Mammary epithelial cell (primary cell): ENCODE results near the gene PML.

Experiments used
- CTCF ChIP-seq, 2 donors: IDR thresholded peaks in 1 of 2; conservative IDR thresholded peaks in 1 of 2; 2 replicates each; pipeline ENCODE4 v1.5.1; 2011 to 2012; ENCODE audit warnings: inconsistent platforms in 2 of 2, low read length in 2 of 2, mild to moderate bottlenecking in 2 of 2, control low read depth in 1 of 2, low read depth in 1 of 2; ENCODE audit not compliant: insufficient read depth in 1 of 2; ENCODE audit errors: extremely low read depth in 1 of 2
- EZH2 ChIP-seq: IDR thresholded peaks from 2 replicates; pipeline ENCODE4 v1.6.1; 2012; ENCODE audit warnings: low read length, inconsistent platforms, borderline replicate concordance

GRCh38 chr15:74027688-74028087 is 33.2 kb downstream of the PML start:
- no peak for TF ChIP-seq CTCF (conservative IDR thresholded peaks at IDR 0.05 in 1 of 2, IDR thresholded peaks at IDR 0.05 in 1 of 2; ENCODE audit: extremely low read depth in 1 of 2, insufficient read depth in 1 of 2, low read depth in 1 of 2, low read length in 2 of 2)
- no peak for TF ChIP-seq EZH2
